Measurements from ENCODE around the gene MGMT. TPM values are rescaled to one million over a fixed set of nuclear protein-coding genes. Genes with fewer than 3 reads are reported as not detected.

MGMT gene
- total RNA-seq, 3 donors from 2014 or later, result 15.4 to 17.5 (median 16.3) TPM

DNA sequence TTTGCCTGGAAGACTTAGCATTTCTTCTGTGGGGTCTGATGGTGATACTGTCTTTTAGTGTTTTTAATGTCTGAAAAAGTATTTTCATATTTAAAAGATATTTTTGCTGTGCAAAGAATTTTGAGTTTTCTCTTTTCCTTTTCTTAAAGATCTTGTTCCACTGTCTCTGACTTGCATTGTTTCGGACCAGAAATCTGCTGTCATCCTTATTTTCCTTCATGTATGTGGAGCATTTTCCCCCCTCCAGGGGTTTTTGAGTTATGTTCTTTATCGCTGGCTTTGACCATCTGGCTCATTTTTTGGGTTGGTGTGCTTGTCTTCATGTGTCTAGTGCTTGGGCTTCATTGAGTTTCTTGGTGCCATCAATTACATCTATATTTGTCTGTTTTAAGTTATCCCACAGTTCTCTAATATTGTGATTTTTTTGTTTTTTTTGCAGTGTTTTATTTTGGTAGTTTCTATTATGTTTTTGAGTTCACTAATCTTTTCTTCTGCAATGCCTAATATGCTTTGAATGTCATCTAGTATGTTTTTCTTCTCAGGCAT is 119.9 kb downstream of the MGMT start:
- intact Hi-C loops (cut with DNase I, micrococcal nuclease), result no loop called here
- DNase-seq, result no peak
- Histone ChIP-seq H3K36me3 (ENCODE audit: low read depth) (no peaks in the 10 kb centered on the region), H3K4me1 (ENCODE audit: low read depth) (no peaks in the 10 kb centered on the region), H3K9me3 (peaks cover 29% of the 10 kb centered on the region), H3K4me3 (no peak overlapping the region)
- TF ChIP-seq, protein P1, sequence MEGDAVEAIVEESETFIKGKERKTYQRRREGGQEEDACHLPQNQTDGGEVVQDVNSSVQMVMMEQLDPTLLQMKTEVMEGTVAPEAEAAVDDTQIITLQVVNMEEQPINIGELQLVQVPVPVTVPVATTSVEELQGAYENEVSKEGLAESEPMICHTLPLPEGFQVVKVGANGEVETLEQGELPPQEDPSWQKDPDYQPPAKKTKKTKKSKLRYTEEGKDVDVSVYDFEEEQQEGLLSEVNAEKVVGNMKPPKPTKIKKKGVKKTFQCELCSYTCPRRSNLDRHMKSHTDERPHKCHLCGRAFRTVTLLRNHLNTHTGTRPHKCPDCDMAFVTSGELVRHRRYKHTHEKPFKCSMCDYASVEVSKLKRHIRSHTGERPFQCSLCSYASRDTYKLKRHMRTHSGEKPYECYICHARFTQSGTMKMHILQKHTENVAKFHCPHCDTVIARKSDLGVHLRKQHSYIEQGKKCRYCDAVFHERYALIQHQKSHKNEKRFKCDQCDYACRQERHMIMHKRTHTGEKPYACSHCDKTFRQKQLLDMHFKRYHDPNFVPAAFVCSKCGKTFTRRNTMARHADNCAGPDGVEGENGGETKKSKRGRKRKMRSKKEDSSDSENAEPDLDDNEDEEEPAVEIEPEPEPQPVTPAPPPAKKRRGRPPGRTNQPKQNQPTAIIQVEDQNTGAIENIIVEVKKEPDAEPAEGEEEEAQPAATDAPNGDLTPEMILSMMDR (IDR thresholded peaks at IDR 0.05), result no peak
- no peak for ATAC-seq

DNA sequence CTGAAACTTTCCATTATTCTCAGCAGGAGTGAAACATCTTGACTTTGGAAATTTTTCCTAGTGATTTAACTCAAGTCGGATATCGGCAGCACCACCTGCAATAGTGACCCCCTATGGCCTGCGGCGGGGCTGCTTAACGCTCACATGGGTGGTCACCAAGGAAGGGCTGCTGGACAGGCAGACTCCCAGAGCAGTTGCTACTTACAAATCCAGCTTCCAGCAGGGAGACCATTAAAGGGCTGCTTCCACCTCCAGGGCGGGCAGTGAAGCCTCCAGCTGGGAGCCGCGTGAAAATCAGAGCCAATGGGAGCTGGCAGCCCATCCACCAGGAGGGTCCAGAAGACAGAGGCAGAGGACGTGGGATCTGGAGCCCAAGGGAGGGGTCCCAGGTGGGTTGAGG is 122.5 kb downstream of the MGMT start:
- peaks cover 29% of the 10 kb centered on the region for H3K9me3 ChIP-seq
- TF ChIP-seq, protein P1 (IDR thresholded peaks at IDR 0.05), result no peak
- intact Hi-C loops (cut with DNase I, micrococcal nuclease), result no loop called here
- DNase-seq (no peak), ATAC-seq (no peak)
- H3K4me1 ChIP-seq (ENCODE audit: low read depth), result no peaks in the 10 kb centered on the region
- no peaks in the 10 kb centered on the region for H3K36me3 ChIP-seq (ENCODE audit: low read depth)
- H3K4me3 ChIP-seq, result no peak overlapping the region

DNA sequence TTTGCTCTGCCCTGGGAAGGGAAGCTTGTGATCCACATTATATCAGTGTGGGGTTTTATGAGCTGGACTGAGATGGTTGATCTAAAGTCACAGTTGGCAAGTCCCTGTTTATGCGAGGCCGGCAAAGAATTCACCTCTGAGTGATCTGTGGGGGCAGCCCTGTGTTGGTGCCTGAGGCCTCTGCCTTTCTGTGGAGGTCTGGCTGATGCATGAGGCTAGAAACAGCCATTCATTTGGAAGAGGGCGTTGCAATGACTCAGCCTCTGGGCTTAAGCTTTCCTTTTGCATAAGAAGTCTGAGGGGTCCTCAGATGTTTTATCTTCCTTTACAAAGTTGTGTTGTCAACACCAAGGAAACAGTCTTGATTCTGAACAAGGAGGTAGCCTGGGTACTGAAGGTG is 126.9 kb downstream of the MGMT start:
- TF ChIP-seq, protein P1 (IDR thresholded peaks at IDR 0.05), result no peak
- H3K9me3 ChIP-seq, result peaks cover 3% of the 10 kb centered on the region
- intact Hi-C loops (cut with DNase I, micrococcal nuclease), result no loop called here
- ATAC-seq (no peak), DNase-seq (no peak)
- H3K4me1 ChIP-seq (ENCODE audit: low read depth), result no peaks in the 10 kb centered on the region
- H3K36me3 ChIP-seq (ENCODE audit: low read depth), result no peaks in the 10 kb centered on the region
- no peak overlapping the region for H3K4me3 ChIP-seq

DNA sequence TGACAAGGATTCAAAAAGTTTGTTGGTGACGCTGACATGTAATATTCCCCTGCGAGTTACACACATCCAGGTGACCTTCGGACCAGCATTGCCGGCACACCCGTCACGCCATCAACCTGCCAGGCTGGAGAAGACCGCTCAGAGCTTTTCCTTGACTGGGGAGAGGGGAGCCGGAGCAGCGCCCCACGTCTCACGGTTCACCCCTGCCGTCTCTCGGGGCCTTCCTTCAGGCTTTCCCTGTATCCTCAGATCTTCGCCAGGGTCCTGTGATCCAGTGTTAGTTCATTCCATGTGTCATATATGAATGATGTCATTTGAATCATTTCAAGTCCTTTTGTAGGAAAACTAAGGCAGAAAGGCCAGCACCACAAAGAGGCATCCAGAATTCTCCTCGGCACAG is 127.8 kb downstream of the MGMT start:
- intact Hi-C loops (cut with DNase I, micrococcal nuclease), result no loop called here
- Histone ChIP-seq H3K4me1 (ENCODE audit: low read depth) (no peaks in the 10 kb centered on the region), H3K36me3 (ENCODE audit: low read depth) (no peaks in the 10 kb centered on the region), H3K9me3 (peaks cover 3% of the 10 kb centered on the region), H3K4me3 (no peak overlapping the region)
- DNase-seq, result no peak
- no peak for ATAC-seq
- TF ChIP-seq, protein P1 (IDR thresholded peaks at IDR 0.05), result no peak

DNA sequence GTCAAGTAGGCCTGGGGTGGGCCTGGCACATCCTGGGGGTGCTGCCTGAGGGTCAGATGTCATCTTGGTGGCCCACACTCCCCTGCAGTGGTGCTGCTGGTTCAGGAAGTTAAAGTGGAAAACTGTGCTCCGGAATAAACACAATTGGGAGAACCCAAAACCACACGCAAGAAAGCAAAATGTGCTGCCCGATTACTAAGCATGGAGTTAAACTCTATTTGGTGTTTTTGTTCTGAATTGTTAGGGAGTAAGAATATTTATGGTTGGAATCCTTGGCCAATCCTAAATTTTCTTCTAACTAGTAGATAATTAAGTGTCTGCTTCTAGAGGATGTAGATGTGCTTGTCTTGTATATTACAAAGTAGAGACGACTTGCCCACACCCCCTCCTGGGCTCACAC is 131.4 kb downstream of the MGMT start:
- Histone ChIP-seq H3K4me1 (ENCODE audit: low read depth) (no peaks in the 10 kb centered on the region), H3K4me3 (no peak overlapping the region), H3K9me3 (peaks cover 3% of the 10 kb centered on the region), H3K36me3 (ENCODE audit: low read depth) (no peaks in the 10 kb centered on the region)
- TF ChIP-seq, protein P1 (IDR thresholded peaks at IDR 0.05), result no peak
- ATAC-seq (no peak), DNase-seq (no peak)
- intact Hi-C loops (cut with DNase I, micrococcal nuclease), result no loop called here

DNA sequence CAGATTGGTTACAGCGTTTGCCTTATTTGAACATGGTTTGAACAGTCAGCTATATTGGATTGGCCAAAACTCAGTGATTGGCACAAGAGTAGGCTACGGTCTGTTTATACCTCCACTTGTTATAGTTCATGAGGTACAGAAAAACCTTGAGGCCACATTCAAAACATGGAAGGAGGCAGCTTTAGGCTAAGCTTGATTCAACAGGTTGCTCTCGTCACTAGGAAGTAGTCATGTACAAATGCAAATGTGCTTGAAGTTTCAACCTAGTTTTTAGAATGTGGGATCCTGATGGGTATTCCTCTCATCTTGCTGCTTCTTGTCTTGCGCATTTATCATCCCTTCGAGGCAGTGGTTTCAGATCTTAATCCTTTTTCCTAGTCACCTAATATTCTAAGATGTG is 132.1 kb downstream of the MGMT start:
- TF ChIP-seq, protein P1 (IDR thresholded peaks at IDR 0.05), result no peak
- Histone ChIP-seq H3K4me1 (ENCODE audit: low read depth) (no peaks in the 10 kb centered on the region), H3K36me3 (ENCODE audit: low read depth) (no peaks in the 10 kb centered on the region), H3K9me3 (peaks cover 3% of the 10 kb centered on the region), H3K4me3 (no peak overlapping the region)
- intact Hi-C loops (cut with DNase I, micrococcal nuclease), result no loop called here
- no peak for ATAC-seq
- DNase-seq, result no peak

All from mucosa of descending colon (tissue), 3 donors.